ENCODE measurements around the gene ACOT12. TPM values are rescaled to one million over a fixed set of nuclear protein-coding genes. Genes with fewer than 3 reads are reported as not detected.

ACOT12 gene
- total and polyA plus RNA-seq, 2 of the 13 experiments (the other 11 are each of a cell fraction or from before 2014, with no cell fraction given) = not detected

DNA sequence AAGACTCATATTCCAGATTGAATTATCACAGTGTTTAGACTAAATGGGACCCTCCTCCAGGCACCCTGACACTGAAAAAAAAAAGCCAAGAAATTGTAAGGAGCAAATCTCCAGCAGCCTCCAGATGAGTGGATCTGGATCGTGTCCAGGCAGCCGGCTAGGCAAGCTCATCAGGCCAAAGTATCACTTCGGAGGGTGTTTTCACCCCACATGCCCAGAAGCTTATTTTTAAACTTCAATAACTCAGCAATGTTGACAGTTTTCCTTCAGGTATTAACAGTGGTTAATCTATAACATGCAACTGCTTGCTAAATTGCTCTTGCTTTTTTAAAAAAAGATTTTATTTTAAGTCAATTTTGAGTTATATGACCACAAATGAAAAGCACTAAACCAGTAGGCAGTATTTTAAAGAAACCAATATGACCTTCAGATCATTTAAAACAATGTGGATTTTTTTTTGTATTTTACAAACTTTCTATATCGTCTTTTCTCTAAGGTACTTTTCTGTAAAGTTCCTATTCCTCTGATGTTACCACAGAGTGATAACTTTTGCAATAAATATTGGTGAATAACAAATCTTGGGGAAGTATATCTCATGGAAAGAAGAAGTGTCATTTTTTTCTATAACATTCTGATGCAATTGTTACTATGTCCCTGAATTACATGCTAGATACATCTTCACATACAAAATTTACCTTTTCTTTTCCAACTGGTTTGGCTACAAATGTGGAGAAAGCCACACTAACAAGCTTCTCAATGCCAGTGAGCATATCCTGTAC lies 30.7 kb downstream of the ACOT12 start:
- in situ Hi-C loops (cut with HindIII; ENCODE audit: extremely low pct_ligation_motif_present, low pct_unique_long_range_greater_than_20kb) = no loop called here
- ChIA-PET CTCF (ENCODE audit: low intra/inter-chr PET ratio, low total read pairs) (no interaction called here), POLR2A (interaction anchor here (0.9 to 1.3 kb wide), 3 partner anchors 8 to 61 kb away, joined by 3 to 7 read pairs (median 6); partner anchors contain the start of gene ZCCHC9)
- peak overlapping the region in 1 of 3 experiments; percentile 6; a peak in 1 of 6 replicates for H3K4me3 ChIP-seq (replicated peaks in 1 of 3; ENCODE audit: insufficient read depth in 1 of 3, low read depth in 2 of 3, low read length in 3 of 3)
- peak; percentile 42 for FAIRE-seq
- H3K9me3 ChIP-seq (ENCODE audit: low read length) = no peaks in the 10 kb centered on the region
- WGBS (ENCODE audit: low lambda C conversion rate) = 4% methylated on average over 4 of the region's 4 CpGs
- no peaks in the 10 kb centered on the region for H3K79me2 ChIP-seq (ENCODE audit: insufficient read depth, low read length)
- H3K27ac ChIP-seq (ENCODE audit: extremely low read length, insufficient read depth, low read length) = peak overlapping the region; percentile 53
- no peak overlapping the region; the same call in 1 of the 2 replicates for H3K9ac ChIP-seq (ENCODE audit: insufficient read depth, low read depth, low read length)
- peak; percentile 82 for ATAC-seq
- no peak overlapping the region for H2AFZ ChIP-seq (ENCODE audit: low read length)
- H3K27me3 ChIP-seq (ENCODE audit: control insufficient read depth in 1 of 2, insufficient read depth in 2 of 2, low read length in 2 of 2) = no peaks in the 10 kb centered on the region
- DNase-seq (ENCODE audit: low spot score) = no peak
- peak overlapping the region; percentile 68 for H3K4me2 ChIP-seq (ENCODE audit: low read depth, low read length)
- peaks cover 67% of the 10 kb centered on the region for H3K4me1 ChIP-seq (ENCODE audit: insufficient read depth, low read length)
- H3K36me3 ChIP-seq (replicated peaks in 1 of 2; ENCODE audit: control insufficient read depth in 1 of 2, insufficient read depth in 2 of 2, low read length in 2 of 2) = no peaks in the 10 kb centered on the region
- no peaks in the 10 kb centered on the region for H4K20me1 ChIP-seq (ENCODE audit: insufficient read depth, low read length)
- BruUV-seq (replicated peaks) = no TSS peak
- intact Hi-C loops (cut with micrococcal nuclease; ENCODE audit: unreplicated experiment) = no loop called here
- TF ChIP-seq PITX1 (CRISPR knock-in tag; IDR thresholded peaks at IDR 0.05) (peak; percentile 63; the same call in 1 of the 2 replicates), PCBP1 (IDR thresholded peaks at IDR 0.05; ENCODE audit: borderline replicate concordance, low read depth, low read length) (no peak), CCDC6 (CRISPR knock-in tag; IDR thresholded peaks at IDR 0.05) (no peak), NFYC (CRISPR knock-in tag; IDR thresholded peaks at IDR 0.05) (no peak), ZNF614 (CRISPR knock-in tag; IDR thresholded peaks at IDR 0.05; ENCODE audit: borderline replicate concordance) (no peak), THAP11 (CRISPR knock-in tag; IDR thresholded peaks at IDR 0.05) (no peak), HNF4A (CRISPR knock-in tag; IDR thresholded peaks at IDR 0.05) (0 out of 2 replicates have a peak, but pooled peaks have one; percentile 40), ERF (CRISPR knock-in tag; IDR thresholded peaks at IDR 0.05) (no peak), ZNF205 (CRISPR knock-in tag; IDR thresholded peaks at IDR 0.05) (no peak), ZKSCAN8 (CRISPR knock-in tag; IDR thresholded peaks at IDR 0.05; ENCODE audit: borderline replicate concordance) (no peak), SIX4 (CRISPR knock-in tag; IDR thresholded peaks at IDR 0.05) (no peak), YEATS2 (CRISPR knock-in tag; IDR thresholded peaks at IDR 0.05; ENCODE audit: borderline replicate concordance) (no peak), ZNF335 (CRISPR knock-in tag; IDR thresholded peaks at IDR 0.05) (no peak), TSC22D2 (CRISPR knock-in tag; IDR thresholded peaks at IDR 0.05; ENCODE audit: borderline replicate concordance) (no peak), ZNF234 (CRISPR knock-in tag; conservative IDR thresholded peaks at IDR 0.05) (no peak), JUNB (CRISPR knock-in tag; IDR thresholded peaks at IDR 0.05; ENCODE audit: borderline replicate concordance) (no peak), STAT5B (CRISPR knock-in tag; IDR thresholded peaks at IDR 0.05) (no peak), PAF1 (CRISPR knock-in tag; IDR thresholded peaks at IDR 0.05) (no peak)
- TF ChIP-seq, protein P1, sequence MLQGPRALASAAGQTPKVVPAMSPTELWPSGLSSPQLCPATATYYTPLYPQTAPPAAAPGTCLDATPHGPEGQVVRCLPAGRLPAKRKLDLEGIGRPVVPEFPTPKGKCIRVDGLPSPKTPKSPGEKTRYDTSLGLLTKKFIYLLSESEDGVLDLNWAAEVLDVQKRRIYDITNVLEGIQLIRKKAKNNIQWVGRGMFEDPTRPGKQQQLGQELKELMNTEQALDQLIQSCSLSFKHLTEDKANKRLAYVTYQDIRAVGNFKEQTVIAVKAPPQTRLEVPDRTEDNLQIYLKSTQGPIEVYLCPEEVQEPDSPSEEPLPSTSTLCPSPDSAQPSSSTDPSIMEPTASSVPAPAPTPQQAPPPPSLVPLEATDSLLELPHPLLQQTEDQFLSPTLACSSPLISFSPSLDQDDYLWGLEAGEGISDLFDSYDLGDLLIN (CRISPR knock-in tag; IDR thresholded peaks at IDR 0.05; ENCODE audit: borderline replicate concordance) = no peak
- TF ChIP-seq, protein P2, sequence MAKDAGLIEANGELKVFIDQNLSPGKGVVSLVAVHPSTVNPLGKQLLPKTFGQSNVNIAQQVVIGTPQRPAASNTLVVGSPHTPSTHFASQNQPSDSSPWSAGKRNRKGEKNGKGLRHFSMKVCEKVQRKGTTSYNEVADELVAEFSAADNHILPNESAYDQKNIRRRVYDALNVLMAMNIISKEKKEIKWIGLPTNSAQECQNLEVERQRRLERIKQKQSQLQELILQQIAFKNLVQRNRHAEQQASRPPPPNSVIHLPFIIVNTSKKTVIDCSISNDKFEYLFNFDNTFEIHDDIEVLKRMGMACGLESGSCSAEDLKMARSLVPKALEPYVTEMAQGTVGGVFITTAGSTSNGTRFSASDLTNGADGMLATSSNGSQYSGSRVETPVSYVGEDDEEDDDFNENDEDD (CRISPR knock-in tag; IDR thresholded peaks at IDR 0.05; ENCODE audit: borderline replicate concordance) = no peak
- TF ChIP-seq, protein P3, sequence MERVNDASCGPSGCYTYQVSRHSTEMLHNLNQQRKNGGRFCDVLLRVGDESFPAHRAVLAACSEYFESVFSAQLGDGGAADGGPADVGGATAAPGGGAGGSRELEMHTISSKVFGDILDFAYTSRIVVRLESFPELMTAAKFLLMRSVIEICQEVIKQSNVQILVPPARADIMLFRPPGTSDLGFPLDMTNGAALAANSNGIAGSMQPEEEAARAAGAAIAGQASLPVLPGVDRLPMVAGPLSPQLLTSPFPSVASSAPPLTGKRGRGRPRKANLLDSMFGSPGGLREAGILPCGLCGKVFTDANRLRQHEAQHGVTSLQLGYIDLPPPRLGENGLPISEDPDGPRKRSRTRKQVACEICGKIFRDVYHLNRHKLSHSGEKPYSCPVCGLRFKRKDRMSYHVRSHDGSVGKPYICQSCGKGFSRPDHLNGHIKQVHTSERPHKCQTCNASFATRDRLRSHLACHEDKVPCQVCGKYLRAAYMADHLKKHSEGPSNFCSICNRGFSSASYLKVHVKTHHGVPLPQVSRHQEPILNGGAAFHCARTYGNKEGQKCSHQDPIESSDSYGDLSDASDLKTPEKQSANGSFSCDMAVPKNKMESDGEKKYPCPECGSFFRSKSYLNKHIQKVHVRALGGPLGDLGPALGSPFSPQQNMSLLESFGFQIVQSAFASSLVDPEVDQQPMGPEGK (CRISPR knock-in tag; IDR thresholded peaks at IDR 0.05) = peak; percentile 30; the same call in 1 of the 2 replicates
- TF ChIP-seq, protein P4, sequence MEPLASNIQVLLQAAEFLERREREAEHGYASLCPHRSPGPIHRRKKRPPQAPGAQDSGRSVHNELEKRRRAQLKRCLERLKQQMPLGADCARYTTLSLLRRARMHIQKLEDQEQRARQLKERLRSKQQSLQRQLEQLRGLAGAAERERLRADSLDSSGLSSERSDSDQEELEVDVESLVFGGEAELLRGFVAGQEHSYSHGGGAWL (CRISPR knock-in tag; IDR thresholded peaks at IDR 0.05) = no peak
